ENCODE data around the gene IFNA8. TPM values are rescaled to one million over a fixed set of nuclear protein-coding genes. Genes with fewer than 3 reads are reported as not detected.
A peak's percentile ranks its signal among the peaks of the same experiment; 100 is the strongest.
"Not testable (repeated sequence)": the region's sequence is repeated elsewhere in the genome, so short reads cannot be mapped to it uniquely, and the experiment has no call there.

IFNA8 gene
- total RNA-seq, 1 experiment from 2014 or later, result not detected

- no peaks in the 10 kb centered on the region for H3K27me3 ChIP-seq (replicated peaks; ENCODE audit: insufficient read depth, low read depth, low read length, poor library complexity)
- no peak for TF ChIP-seq EZH2 (IDR thresholded peaks at IDR 0.05; ENCODE audit: borderline replicate concordance, low read depth, low read length, poor library complexity, severe bottlenecking)
- TF ChIP-seq, protein P1, sequence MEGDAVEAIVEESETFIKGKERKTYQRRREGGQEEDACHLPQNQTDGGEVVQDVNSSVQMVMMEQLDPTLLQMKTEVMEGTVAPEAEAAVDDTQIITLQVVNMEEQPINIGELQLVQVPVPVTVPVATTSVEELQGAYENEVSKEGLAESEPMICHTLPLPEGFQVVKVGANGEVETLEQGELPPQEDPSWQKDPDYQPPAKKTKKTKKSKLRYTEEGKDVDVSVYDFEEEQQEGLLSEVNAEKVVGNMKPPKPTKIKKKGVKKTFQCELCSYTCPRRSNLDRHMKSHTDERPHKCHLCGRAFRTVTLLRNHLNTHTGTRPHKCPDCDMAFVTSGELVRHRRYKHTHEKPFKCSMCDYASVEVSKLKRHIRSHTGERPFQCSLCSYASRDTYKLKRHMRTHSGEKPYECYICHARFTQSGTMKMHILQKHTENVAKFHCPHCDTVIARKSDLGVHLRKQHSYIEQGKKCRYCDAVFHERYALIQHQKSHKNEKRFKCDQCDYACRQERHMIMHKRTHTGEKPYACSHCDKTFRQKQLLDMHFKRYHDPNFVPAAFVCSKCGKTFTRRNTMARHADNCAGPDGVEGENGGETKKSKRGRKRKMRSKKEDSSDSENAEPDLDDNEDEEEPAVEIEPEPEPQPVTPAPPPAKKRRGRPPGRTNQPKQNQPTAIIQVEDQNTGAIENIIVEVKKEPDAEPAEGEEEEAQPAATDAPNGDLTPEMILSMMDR (conservative IDR thresholded peaks at IDR 0.05; ENCODE audit: low read depth, low read length), result no peak
- H3K27ac ChIP-seq (ENCODE audit: low read depth, low read length, poor library complexity, severe bottlenecking), result no peak overlapping the region
- intact Hi-C loops (cut with micrococcal nuclease; ENCODE audit: unreplicated experiment), result no loop called here
- no peaks in the 10 kb centered on the region for H3K36me3 ChIP-seq (ENCODE audit: insufficient read depth, low read length, poor library complexity, severe bottlenecking)
- peak; percentile 3 for DNase-seq (ENCODE audit: low spot score)
- H3K4me3 ChIP-seq (ENCODE audit: low read depth, low read length, poor library complexity, severe bottlenecking), result no peak overlapping the region
- ChIA-PET POLR2A (ENCODE audit: low non-redundant PET) (no interaction called here), CTCF (no interaction called here)
- no peaks in the 10 kb centered on the region for H3K4me1 ChIP-seq (ENCODE audit: insufficient read depth, low read length, poor library complexity, severe bottlenecking)
- no peaks in the 10 kb centered on the region for H3K9me3 ChIP-seq (ENCODE audit: low read depth, low read length, poor library complexity, severe bottlenecking)
- BruUV-seq (replicated peaks), result no TSS peak
These were observed 20.3 kb downstream of the IFNA8 start for GRCh38 chr9:21429191-21429590.

DNA sequence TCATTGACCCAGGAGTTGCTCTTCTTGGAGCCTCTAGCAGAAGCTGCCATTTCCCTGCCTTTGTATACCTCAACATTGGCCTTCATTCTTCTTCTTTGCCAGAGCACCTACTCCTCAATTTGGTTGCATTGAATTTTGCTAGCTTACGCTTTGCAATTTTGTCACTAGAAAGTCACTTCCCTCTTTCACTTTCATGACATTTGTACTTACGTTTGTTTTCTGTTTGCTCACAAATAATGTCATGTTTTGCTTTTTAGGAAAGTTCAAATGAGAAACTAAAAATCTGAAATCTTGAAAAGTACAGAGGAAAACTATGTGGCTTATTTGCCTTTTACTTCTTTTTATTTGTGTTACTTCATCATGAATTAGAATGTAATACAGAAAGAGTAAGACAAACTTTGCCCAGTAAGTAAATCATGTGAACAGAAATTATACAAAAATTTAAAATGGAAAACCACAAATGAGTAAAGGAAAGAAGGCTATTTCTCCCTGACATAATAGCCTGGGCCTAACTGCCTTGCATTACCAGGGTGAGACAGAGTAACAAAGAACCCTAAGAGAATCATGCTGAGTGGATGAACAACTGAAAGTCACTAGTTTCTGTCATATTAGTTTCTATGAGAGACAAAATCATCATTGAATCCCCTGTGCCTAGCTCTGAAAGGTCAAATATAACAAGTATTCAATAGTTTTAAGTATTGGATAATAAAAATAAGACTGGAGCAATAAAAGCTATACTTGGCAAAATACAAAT lies 23.9 kb downstream of the IFNA8 start:
- no peak for DNase-seq (ENCODE audit: low spot score)
- CTCF ChIA-PET, result no interaction called here
- no peaks in the 10 kb centered on the region for H3K36me3 ChIP-seq (ENCODE audit: insufficient read depth, low read length, poor library complexity, severe bottlenecking)
- no peak overlapping the region for H3K4me3 ChIP-seq (ENCODE audit: low read depth, low read length, poor library complexity, severe bottlenecking)
- intact Hi-C loops (cut with micrococcal nuclease; ENCODE audit: unreplicated experiment), result no loop called here
- no TSS peak for BruUV-seq (replicated peaks)
- H3K27me3 ChIP-seq (replicated peaks; ENCODE audit: insufficient read depth, low read depth, low read length, poor library complexity), result no peaks in the 10 kb centered on the region
- TF ChIP-seq, protein P1 (conservative IDR thresholded peaks at IDR 0.05; ENCODE audit: low read depth, low read length), result no peak
- no peak for TF ChIP-seq EZH2 (IDR thresholded peaks at IDR 0.05; ENCODE audit: borderline replicate concordance, low read depth, low read length, poor library complexity, severe bottlenecking)
- H3K9me3 ChIP-seq (ENCODE audit: low read depth, low read length, poor library complexity, severe bottlenecking), result no peaks in the 10 kb centered on the region
- no peak overlapping the region for H3K27ac ChIP-seq (ENCODE audit: low read depth, low read length, poor library complexity, severe bottlenecking)
- POLR2A ChIA-PET (ENCODE audit: low non-redundant PET), result no interaction called here
- no peaks in the 10 kb centered on the region for H3K4me1 ChIP-seq (ENCODE audit: insufficient read depth, low read length, poor library complexity, severe bottlenecking)

GRCh38 chr9:21434202-21435014 lies 25.5 kb downstream of the IFNA8 start:
- Histone ChIP-seq H3K27ac (ENCODE audit: low read depth, low read length, poor library complexity, severe bottlenecking) (no peak overlapping the region), H3K4me1 (ENCODE audit: insufficient read depth, low read length, poor library complexity, severe bottlenecking) (no peaks in the 10 kb centered on the region), H3K9me3 (ENCODE audit: low read depth, low read length, poor library complexity, severe bottlenecking) (no peaks in the 10 kb centered on the region), H3K4me3 (ENCODE audit: low read depth, low read length, poor library complexity, severe bottlenecking) (no peak overlapping the region), H3K27me3 (replicated peaks; ENCODE audit: insufficient read depth, low read depth, low read length, poor library complexity) (no peaks in the 10 kb centered on the region), H3K36me3 (ENCODE audit: insufficient read depth, low read length, poor library complexity, severe bottlenecking) (no peaks in the 10 kb centered on the region)
- CTCF ChIA-PET, result interaction anchor here (1.0 kb wide), 1 partner anchor 108 kb away, joined by 5 read pairs; no protein-coding TSS in a partner anchor
- intact Hi-C loops (cut with micrococcal nuclease; ENCODE audit: unreplicated experiment), result no loop called here
- no peak for TF ChIP-seq EZH2 (IDR thresholded peaks at IDR 0.05; ENCODE audit: borderline replicate concordance, low read depth, low read length, poor library complexity, severe bottlenecking)
- TF ChIP-seq, protein P1 (conservative IDR thresholded peaks at IDR 0.05; ENCODE audit: low read depth, low read length), result peak; percentile 59
- POLR2A ChIA-PET (ENCODE audit: low non-redundant PET), result no interaction called here
- no TSS peak for BruUV-seq (replicated peaks)
- peak; percentile 57 for DNase-seq (ENCODE audit: low spot score)

- H3K36me3 ChIP-seq (ENCODE audit: insufficient read depth, low read length, poor library complexity, severe bottlenecking); intact Hi-C loops (cut with micrococcal nuclease; ENCODE audit: unreplicated experiment); H3K27ac ChIP-seq (ENCODE audit: low read depth, low read length, poor library complexity, severe bottlenecking); H3K27me3 ChIP-seq (replicated peaks; ENCODE audit: insufficient read depth, low read depth, low read length, poor library complexity); BruUV-seq (replicated peaks); DNase-seq (ENCODE audit: low spot score); H3K4me3 ChIP-seq (ENCODE audit: low read depth, low read length, poor library complexity, severe bottlenecking); POLR2A ChIA-PET (ENCODE audit: low non-redundant PET); H3K4me1 ChIP-seq (ENCODE audit: insufficient read depth, low read length, poor library complexity, severe bottlenecking); H3K9me3 ChIP-seq (ENCODE audit: low read depth, low read length, poor library complexity, severe bottlenecking): not testable (repeated sequence)
- CTCF ChIA-PET, result interaction anchor here (1.0 kb wide), 1 partner anchor 109 kb away, joined by 5 read pairs; no protein-coding TSS in a partner anchor
These were observed 26.1 kb downstream of the IFNA8 start for GRCh38 chr9:21435015-21435383.
